ENCODE measurements around the gene BAG3. TPM values are rescaled to one million over a fixed set of nuclear protein-coding genes. Genes with fewer than 3 reads are reported as not detected.

The BAG3 gene
- total RNA-seq, 4 donors from 2014 or later, result 22.5 to 85.7 (median 32.4) TPM

- peaks cover 4 to 10% (median 7%) of the 10 kb centered on the region in 4 donors for H3K4me1 ChIP-seq
- peaks cover 0 to 60% (median 28%) of the 10 kb centered on the region in 4 donors for H3K36me3 ChIP-seq
- in situ Hi-C loops (cut with MboI; ENCODE audit: low pct_ligation_motif_present in 1 of 4, low pct_unique_long_range_greater_than_20kb in 1 of 4, low sequenced_read_pairs in 3 of 4) (no loop called here), intact Hi-C loops (cut with DNase I; ENCODE audit: low total_unique reads) (no loop called here)
- H3K9me3 ChIP-seq, result no peaks in the 10 kb centered on the region
- no peaks in the 10 kb centered on the region for H3K27me3 ChIP-seq
- H3K27ac ChIP-seq, result no peak overlapping the region
- TF ChIP-seq, protein P1, sequence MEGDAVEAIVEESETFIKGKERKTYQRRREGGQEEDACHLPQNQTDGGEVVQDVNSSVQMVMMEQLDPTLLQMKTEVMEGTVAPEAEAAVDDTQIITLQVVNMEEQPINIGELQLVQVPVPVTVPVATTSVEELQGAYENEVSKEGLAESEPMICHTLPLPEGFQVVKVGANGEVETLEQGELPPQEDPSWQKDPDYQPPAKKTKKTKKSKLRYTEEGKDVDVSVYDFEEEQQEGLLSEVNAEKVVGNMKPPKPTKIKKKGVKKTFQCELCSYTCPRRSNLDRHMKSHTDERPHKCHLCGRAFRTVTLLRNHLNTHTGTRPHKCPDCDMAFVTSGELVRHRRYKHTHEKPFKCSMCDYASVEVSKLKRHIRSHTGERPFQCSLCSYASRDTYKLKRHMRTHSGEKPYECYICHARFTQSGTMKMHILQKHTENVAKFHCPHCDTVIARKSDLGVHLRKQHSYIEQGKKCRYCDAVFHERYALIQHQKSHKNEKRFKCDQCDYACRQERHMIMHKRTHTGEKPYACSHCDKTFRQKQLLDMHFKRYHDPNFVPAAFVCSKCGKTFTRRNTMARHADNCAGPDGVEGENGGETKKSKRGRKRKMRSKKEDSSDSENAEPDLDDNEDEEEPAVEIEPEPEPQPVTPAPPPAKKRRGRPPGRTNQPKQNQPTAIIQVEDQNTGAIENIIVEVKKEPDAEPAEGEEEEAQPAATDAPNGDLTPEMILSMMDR (IDR thresholded peaks at IDR 0.05), result no peak
- no peak for DNase-seq
- no peak overlapping the region for H3K4me3 ChIP-seq
- WGBS, 2 donors (ENCODE audit: low coverage in 1 of 2), result 96% methylated on average over 23 of the region's 23 CpGs; no CpG with 5 or more reads in 1 of the 2 donors
Measured at GRCh38 chr10:119672291-119672690, 21.1 kb downstream of the BAG3 start.

DNA sequence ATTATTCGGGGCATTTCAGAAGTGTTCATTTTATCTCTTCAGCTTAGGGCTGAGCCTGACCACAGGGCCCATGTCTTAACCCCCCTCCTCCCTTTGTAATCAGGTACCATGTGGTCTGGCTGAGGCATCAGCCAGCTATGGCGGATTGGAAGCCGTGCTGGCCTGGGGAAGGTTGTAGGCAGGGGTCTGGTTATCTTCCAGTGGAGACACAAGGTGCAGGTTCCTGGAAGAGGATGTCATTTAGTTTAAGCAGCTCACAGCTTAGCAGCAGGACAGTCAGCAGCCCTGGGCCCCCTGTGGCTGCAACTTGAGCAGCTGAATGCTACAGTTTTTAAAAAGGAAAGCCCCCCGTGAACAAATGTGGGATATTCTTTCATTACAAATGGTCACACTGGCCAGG is 22.1 kb downstream of the BAG3 start:
- H3K27ac ChIP-seq, result no peak overlapping the region
- TF ChIP-seq POLR2AphosphoS5 (IDR thresholded peaks at IDR 0.05) (peak in 1 of 3 donors; percentile 30), POLR2A (IDR thresholded peaks at IDR 0.05) (no peak), EP300 (IDR thresholded peaks at IDR 0.05; ENCODE audit: low read depth) (no peak)
- TF ChIP-seq, protein P1 (IDR thresholded peaks at IDR 0.05), result no peak
- DNase-seq, result no peak
- intact Hi-C loops (cut with DNase I; ENCODE audit: low total_unique reads), result no loop called here
- WGBS, 2 donors (ENCODE audit: low coverage in 1 of 2), result 83 to 85% methylated on average over 1 to 4 of the region's 4 CpGs
- no peak overlapping the region for H3K4me3 ChIP-seq
- peaks cover 0 to under 1% (median 0%) of the 10 kb centered on the region in 4 donors for H3K4me1 ChIP-seq
- no peaks in the 10 kb centered on the region for H3K27me3 ChIP-seq
- H3K36me3 ChIP-seq, result peaks cover 0 to 65% (median 32%) of the 10 kb centered on the region in 4 donors
- H3K9me3 ChIP-seq, result no peaks in the 10 kb centered on the region
- in situ Hi-C loops (cut with MboI; ENCODE audit: low pct_ligation_motif_present in 1 of 4, low pct_unique_long_range_greater_than_20kb in 1 of 4, low sequenced_read_pairs in 3 of 4), result no loop called here

GRCh38 chr10:119675483-119676170 is 24.4 kb downstream of the BAG3 start:
- Histone ChIP-seq H3K4me3 (no peak overlapping the region), H3K9me3 (no peaks in the 10 kb centered on the region), H3K4me1 (peaks cover 0 to 7% (median 2%) of the 10 kb centered on the region in 4 donors), H3K27me3 (no peaks in the 10 kb centered on the region), H3K27ac (no peak overlapping the region), H3K36me3 (peaks cover 0 to 55% (median 28%) of the 10 kb centered on the region in 4 donors)
- no peak for DNase-seq
- intact Hi-C loops (cut with DNase I; ENCODE audit: low total_unique reads) (no loop called here), in situ Hi-C loops (cut with MboI; ENCODE audit: low pct_ligation_motif_present in 1 of 4, low pct_unique_long_range_greater_than_20kb in 1 of 4, low sequenced_read_pairs in 3 of 4) (loop anchor here in 1 of 4 donors (25.0 kb wide), 1 partner anchor 162 kb away; no protein-coding TSS in a partner anchor)
- WGBS, 2 donors (ENCODE audit: low coverage in 1 of 2), result 88 to 100% methylated on average over 4 to 8 of the region's 9 CpGs
- TF ChIP-seq POLR2AphosphoS5 (IDR thresholded peaks at IDR 0.05) (no peak), EP300 (IDR thresholded peaks at IDR 0.05; ENCODE audit: low read depth) (no peak), POLR2A (IDR thresholded peaks at IDR 0.05) (no peak)
- TF ChIP-seq, protein P1 (IDR thresholded peaks at IDR 0.05), result no peak

DNA sequence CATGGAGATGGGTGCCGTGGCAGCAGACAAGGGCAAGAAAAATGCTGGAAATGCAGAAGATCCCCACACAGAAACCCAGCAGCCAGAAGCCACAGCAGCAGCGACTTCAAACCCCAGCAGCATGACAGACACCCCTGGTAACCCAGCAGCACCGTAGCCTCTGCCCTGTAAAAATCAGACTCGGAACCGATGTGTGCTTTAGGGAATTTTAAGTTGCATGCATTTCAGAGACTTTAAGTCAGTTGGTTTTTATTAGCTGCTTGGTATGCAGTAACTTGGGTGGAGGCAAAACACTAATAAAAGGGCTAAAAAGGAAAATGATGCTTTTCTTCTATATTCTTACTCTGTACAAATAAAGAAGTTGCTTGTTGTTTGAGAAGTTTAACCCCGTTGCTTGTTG is 25.9 kb downstream of the BAG3 start:
- no peak overlapping the region for H3K27ac ChIP-seq
- H3K9me3 ChIP-seq, result no peaks in the 10 kb centered on the region
- 94% methylated on average over 5 to 6 of the region's 6 CpGs for WGBS, 2 donors (ENCODE audit: low coverage in 1 of 2)
- peaks cover 0 to 49% (median 23%) of the 10 kb centered on the region in 4 donors for H3K36me3 ChIP-seq
- intact Hi-C loops (cut with DNase I; ENCODE audit: low total_unique reads) (no loop called here), in situ Hi-C loops (cut with MboI; ENCODE audit: low pct_ligation_motif_present in 1 of 4, low pct_unique_long_range_greater_than_20kb in 1 of 4, low sequenced_read_pairs in 3 of 4) (loop anchor here in 1 of 4 donors (25.0 kb wide), 1 partner anchor 160 kb away; no protein-coding TSS in a partner anchor)
- no peaks in the 10 kb centered on the region for H3K27me3 ChIP-seq
- no peak for DNase-seq
- H3K4me3 ChIP-seq, result no peak overlapping the region
- TF ChIP-seq EP300 (IDR thresholded peaks at IDR 0.05; ENCODE audit: low read depth), result no peak
- TF ChIP-seq, protein P1 (IDR thresholded peaks at IDR 0.05), result no peak
- no peak for TF ChIP-seq POLR2AphosphoS5 (IDR thresholded peaks at IDR 0.05)
- no peak for TF ChIP-seq POLR2A (IDR thresholded peaks at IDR 0.05)
- peaks cover 0 to 11% (median 2%) of the 10 kb centered on the region in 4 donors for H3K4me1 ChIP-seq

All from transverse colon (tissue), 4 donors.